HFFc6 (cell line): ENCODE results near the gene CLNK. TPM values are rescaled to one million over a fixed set of nuclear protein-coding genes. Genes with fewer than 3 reads are reported as not detected.

Experiments
- DNase-seq: peaks from one replicate; pipeline ENCODE4 v3.0.0-alpha.2; 2018
- H3K27ac Mint-ChIP-seq: 2 replicates; pipeline ENCODE4 v1.8.0; 2020; ENCODE audit warnings: mild to moderate bottlenecking, mixed read lengths
- H3K27me3 Mint-ChIP-seq: 2 replicates; pipeline ENCODE4 v1.8.0; 2021; ENCODE audit warnings: mild to moderate bottlenecking, moderate library complexity, mixed read lengths; ENCODE audit not compliant: insufficient read depth
- H3K36me3 Mint-ChIP-seq: 2 replicates; pipeline ENCODE4 v1.8.0; 2021; ENCODE audit warnings: low read depth, mixed read lengths
- H3K4me1 Mint-ChIP-seq: 2 replicates; pipeline ENCODE4 v1.8.0; 2020; ENCODE audit warnings: low read depth, mixed read lengths
- H3K4me3 Mint-ChIP-seq: 2 replicates; pipeline ENCODE4 v1.8.0; 2020; ENCODE audit warnings: mild to moderate bottlenecking, moderate library complexity, mixed read lengths
- H3K9me3 Mint-ChIP-seq: 2 replicates; pipeline ENCODE4 v1.8.0; 2020; ENCODE audit warnings: mild to moderate bottlenecking, mixed read lengths
- total RNA-seq, 6 experiments: library from RNA; stranded (reverse); fragmentation: NEBNext Ultra II Directional; extraction: Animal tissue kit (Norgen Biotek cat#: 25700); gene quantifications; 2 replicates in 1 of 6; 3 replicates in 5 of 6; pipeline ENCODE4 v1.2.3, GENCODE V29; 2021
- TF ChIP-seq, protein P1 (sequence below): fragments of 200-600 bp; sonication (generic); IDR thresholded peaks from 2 replicates; pipeline ENCODE4 v1.5.0; 2021; ENCODE audit warnings: antibody characterized with exemption, mild to moderate bottlenecking

CLNK gene
- total RNA-seq, 6 experiments from 2014 or later = not detected

DNA sequence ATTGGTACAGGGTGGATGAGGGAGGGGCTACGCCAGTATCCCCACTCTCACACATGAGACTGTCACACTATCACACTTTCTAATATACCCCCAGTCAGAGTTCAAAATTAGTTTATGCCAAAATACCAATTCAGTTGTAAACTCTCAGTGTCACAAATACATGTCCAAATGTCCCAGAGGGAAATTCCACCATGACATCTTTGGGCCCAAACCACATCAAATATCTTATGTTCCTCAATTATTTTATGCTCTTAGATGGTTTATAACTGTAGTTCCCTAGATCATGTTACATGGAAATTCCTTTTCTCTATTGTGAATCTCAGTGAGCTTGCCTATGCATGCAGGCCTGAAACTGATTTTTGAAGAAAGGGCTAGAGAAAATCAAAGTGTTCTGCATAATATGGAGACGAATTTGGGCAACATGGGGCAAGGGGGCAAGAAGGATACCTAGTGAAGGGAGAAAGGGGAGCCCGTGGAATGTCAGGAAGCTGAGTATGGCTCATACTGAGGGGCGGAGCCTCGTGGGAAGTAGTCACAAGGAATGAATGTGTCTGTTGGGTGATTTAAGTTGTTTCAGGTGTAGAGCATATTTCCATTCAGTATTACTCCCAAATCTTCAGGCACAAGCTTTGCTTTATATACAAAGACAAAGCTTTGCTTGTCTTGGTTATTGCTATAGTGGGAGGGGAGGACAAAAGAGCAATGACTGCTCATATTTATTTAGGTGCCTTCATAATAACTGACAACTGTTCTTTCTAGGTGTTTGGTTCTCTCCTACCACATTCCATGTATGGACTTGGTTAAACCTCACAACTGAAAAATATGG is 40.8 kb downstream of the CLNK start:
- no peak overlapping the region for H3K27ac Mint-ChIP-seq
- no peaks in the 10 kb centered on the region for H3K36me3 Mint-ChIP-seq
- H3K9me3 Mint-ChIP-seq = no peaks in the 10 kb centered on the region
- peaks cover 12% of the 10 kb centered on the region for H3K4me1 Mint-ChIP-seq
- TF ChIP-seq, protein P1, sequence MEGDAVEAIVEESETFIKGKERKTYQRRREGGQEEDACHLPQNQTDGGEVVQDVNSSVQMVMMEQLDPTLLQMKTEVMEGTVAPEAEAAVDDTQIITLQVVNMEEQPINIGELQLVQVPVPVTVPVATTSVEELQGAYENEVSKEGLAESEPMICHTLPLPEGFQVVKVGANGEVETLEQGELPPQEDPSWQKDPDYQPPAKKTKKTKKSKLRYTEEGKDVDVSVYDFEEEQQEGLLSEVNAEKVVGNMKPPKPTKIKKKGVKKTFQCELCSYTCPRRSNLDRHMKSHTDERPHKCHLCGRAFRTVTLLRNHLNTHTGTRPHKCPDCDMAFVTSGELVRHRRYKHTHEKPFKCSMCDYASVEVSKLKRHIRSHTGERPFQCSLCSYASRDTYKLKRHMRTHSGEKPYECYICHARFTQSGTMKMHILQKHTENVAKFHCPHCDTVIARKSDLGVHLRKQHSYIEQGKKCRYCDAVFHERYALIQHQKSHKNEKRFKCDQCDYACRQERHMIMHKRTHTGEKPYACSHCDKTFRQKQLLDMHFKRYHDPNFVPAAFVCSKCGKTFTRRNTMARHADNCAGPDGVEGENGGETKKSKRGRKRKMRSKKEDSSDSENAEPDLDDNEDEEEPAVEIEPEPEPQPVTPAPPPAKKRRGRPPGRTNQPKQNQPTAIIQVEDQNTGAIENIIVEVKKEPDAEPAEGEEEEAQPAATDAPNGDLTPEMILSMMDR = no peak
- no peak overlapping the region for H3K4me3 Mint-ChIP-seq
- no peak for DNase-seq
- H3K27me3 Mint-ChIP-seq = peaks cover 4% of the 10 kb centered on the region

DNA sequence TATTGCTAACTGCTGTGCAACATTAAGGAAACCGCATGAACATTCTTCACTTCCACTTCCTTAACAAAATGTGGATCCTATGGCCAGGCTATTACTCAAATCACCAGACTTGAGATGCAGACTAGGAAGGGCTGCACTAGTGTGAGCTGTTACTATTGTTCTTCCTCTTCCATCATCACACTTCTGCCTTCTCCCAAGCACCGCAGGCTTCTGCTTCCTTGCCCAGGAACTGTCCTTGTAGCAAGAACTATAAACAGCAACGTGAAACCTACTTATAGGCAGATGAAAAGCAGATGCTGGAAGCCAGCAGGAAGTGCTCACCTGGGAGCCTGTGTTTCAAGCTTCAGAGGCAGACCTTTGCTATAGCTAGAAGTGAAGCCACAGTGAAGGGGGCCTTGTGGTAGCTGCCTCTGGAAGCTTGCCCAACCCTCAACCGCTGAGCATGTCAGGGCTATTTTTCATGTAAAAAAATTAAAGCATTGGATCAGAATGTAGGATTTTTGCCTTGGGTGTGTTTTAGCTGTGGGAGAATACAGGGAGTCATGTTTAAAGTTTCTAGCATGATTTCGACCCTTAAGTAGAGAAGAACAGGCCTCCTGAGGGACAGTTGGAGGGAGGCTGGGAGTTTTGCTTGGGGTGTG is 43.9 kb downstream of the CLNK start:
- Mint-ChIP-seq H3K36me3 (no peaks in the 10 kb centered on the region), H3K4me1 (peaks cover 6% of the 10 kb centered on the region), H3K27ac (no peak overlapping the region), H3K27me3 (peaks cover 20% of the 10 kb centered on the region), H3K4me3 (no peak overlapping the region), H3K9me3 (no peaks in the 10 kb centered on the region)
- no peak for DNase-seq
- TF ChIP-seq, protein P1 = no peak

DNA sequence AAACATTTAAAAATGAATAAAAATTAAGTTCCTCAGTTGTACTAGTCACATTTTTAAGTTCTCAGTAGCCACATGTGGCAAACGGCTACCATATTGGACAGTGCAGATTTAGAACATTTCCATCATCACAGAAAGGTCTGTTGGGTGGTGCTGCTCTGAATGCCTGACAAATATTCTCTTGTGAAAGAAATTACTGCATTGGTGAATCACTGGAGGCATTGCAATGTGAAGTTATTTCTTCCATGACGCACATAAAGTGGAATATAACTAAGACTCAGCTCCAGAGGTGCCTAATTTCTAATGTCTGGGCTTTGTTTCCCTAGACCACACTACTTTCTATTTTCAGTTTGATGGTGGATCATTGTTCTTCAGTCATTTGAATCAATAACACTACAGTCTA is 44.9 kb downstream of the CLNK start:
- TF ChIP-seq, protein P1 = no peak
- Mint-ChIP-seq H3K27me3 (peaks cover 26% of the 10 kb centered on the region), H3K4me3 (no peak overlapping the region), H3K9me3 (no peaks in the 10 kb centered on the region), H3K27ac (no peak overlapping the region), H3K4me1 (peaks cover 6% of the 10 kb centered on the region), H3K36me3 (no peaks in the 10 kb centered on the region)
- peak; percentile 5 for DNase-seq

DNA sequence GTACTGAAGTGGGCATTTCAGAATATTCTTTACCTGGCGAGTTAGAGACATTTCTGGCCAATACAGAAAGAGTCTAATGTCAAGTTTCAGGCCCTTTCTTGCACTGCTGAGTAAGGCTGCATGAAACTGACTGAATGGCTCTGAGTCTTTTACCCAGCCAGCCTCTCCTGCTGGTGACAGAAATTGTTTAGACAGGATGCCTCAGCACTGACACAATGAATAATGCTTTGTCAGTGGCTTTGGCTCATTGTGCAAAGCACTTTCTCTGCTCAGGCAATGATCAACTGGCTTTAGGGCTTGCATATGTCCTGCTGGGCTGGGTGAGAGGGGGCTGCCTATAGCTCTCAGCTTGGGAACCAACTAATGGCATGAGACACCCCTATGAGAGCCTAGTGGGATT is 45.5 kb downstream of the CLNK start:
- Mint-ChIP-seq H3K9me3 (no peaks in the 10 kb centered on the region), H3K27ac (no peak overlapping the region)
- no peak for DNase-seq

DNA sequence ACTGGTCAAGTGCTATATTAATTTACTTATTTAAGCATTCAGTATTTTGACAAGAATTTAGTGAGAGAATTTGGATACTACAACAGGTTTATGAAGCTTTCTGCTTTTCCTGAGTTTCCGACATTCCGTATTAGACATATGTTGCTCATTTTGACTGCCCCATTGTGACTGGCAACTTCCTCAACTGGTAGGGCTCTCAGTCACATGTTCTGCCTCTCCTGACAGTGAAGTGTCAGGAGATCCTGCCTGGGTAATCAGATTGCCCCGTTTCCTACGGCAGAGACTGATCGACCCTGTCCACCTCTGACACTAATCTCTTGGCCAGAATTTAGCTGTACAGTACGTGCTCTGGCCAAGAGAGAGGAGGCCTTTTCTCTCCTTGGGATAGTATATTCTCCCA is 49.5 kb downstream of the CLNK start:
- no peaks in the 10 kb centered on the region for H3K9me3 Mint-ChIP-seq
- H3K36me3 Mint-ChIP-seq = no peaks in the 10 kb centered on the region
- no peak overlapping the region for H3K4me3 Mint-ChIP-seq
- H3K27ac Mint-ChIP-seq = no peak overlapping the region
- DNase-seq = no peak
- no peaks in the 10 kb centered on the region for H3K4me1 Mint-ChIP-seq
- H3K27me3 Mint-ChIP-seq = peaks cover 31% of the 10 kb centered on the region
- TF ChIP-seq, protein P1 = no peak

More for the DNA sequence above, 45.5 kb downstream of the CLNK start:
- no peak overlapping the region for H3K4me3 Mint-ChIP-seq
- TF ChIP-seq, protein P1 = no peak
- no peaks in the 10 kb centered on the region for H3K36me3 Mint-ChIP-seq
- H3K4me1 Mint-ChIP-seq = peaks cover 6% of the 10 kb centered on the region
- H3K27me3 Mint-ChIP-seq = peaks cover 30% of the 10 kb centered on the region
